ENCODE results near the gene SASH1.

Gene SASH1

GRCh38 chr6:148500402-148500801, 157.8 kb downstream of the SASH1 start:
- CTCF ChIA-PET: no interaction called here
- H3K9me3 ChIP-seq (ENCODE audit: control insufficient read depth, insufficient read depth, low read depth, low read length): no peaks in the 10 kb centered on the region

GRCh38 chr6:148501178-148501590, 158.5 kb downstream of the SASH1 start:
- no peaks in the 10 kb centered on the region for H3K4me1 ChIP-seq (ENCODE audit: control insufficient read depth, insufficient read depth, low read length)
- H3K27ac ChIP-seq (ENCODE audit: extremely low read depth, low read depth, low read length): no peak overlapping the region
- ChIA-PET CTCF (interaction anchor here (0.6 to 1.2 kb wide), 2 partner anchors 37 to 1644 kb away, joined by 3 to 4 read pairs; no protein-coding TSS in a partner anchor), POLR2A (no interaction called here)
- no peaks in the 10 kb centered on the region for H3K9me3 ChIP-seq (ENCODE audit: control insufficient read depth, insufficient read depth, low read depth, low read length)
- H3K36me3 ChIP-seq (ENCODE audit: control insufficient read depth in 2 of 2, insufficient read depth in 1 of 2, low read length in 2 of 2): no peaks in the 10 kb centered on the region
- no peak overlapping the region for H3K4me3 ChIP-seq (ENCODE audit: low read depth, low read length)
- no peak for TF ChIP-seq ZBTB7A (tag by site-specific recombination; IDR thresholded peaks at IDR 0.05; ENCODE audit: low read depth)
- no peak for TF ChIP-seq OVOL3 (tag by site-specific recombination; IDR thresholded peaks at IDR 0.05)
- TF ChIP-seq ZNF423 (tag by site-specific recombination; IDR thresholded peaks at IDR 0.05): no peak
- no peak for TF ChIP-seq ZSCAN16 (tag by site-specific recombination; IDR thresholded peaks at IDR 0.05)
- TF ChIP-seq ZNF624 (tag by site-specific recombination; IDR thresholded peaks at IDR 0.05): no peak
- TF ChIP-seq SP3 (tag by site-specific recombination; IDR thresholded peaks at IDR 0.05): no peak
- TF ChIP-seq PBX3 (CRISPR knock-in tag; IDR thresholded peaks at IDR 0.05): no peak
- TF ChIP-seq SETDB1 (IDR thresholded peaks at IDR 0.05; ENCODE audit: insufficient read length, low read length): no peak
- no peak for TF ChIP-seq KLF7 (tag by site-specific recombination; IDR thresholded peaks at IDR 0.05; ENCODE audit: borderline replicate concordance)
- TF ChIP-seq SP2 (tag by site-specific recombination; IDR thresholded peaks at IDR 0.05): 0 out of 2 replicates have a peak, but pooled peaks have one; percentile 7
- TF ChIP-seq ZNF221 (tag by site-specific recombination; IDR thresholded peaks at IDR 0.05; ENCODE audit: borderline replicate concordance): no peak
- TF ChIP-seq KLF17 (tag by site-specific recombination; IDR thresholded peaks at IDR 0.05): no peak
- 0 out of 2 replicates have a peak, but pooled peaks have one; percentile 17 for TF ChIP-seq ZNF518A (tag by site-specific recombination; conservative IDR thresholded peaks at IDR 0.05; ENCODE audit: low read depth)
- no peak for TF ChIP-seq ZNF341 (tag by site-specific recombination; IDR thresholded peaks at IDR 0.05; ENCODE audit: low read depth)
- TF ChIP-seq ZFP69B (tag by site-specific recombination; IDR thresholded peaks at IDR 0.05): peak; percentile 4; the same call in 1 of the 2 replicates
- TF ChIP-seq ZBTB11 (tag by site-specific recombination; conservative IDR thresholded peaks at IDR 0.05; ENCODE audit: low read depth): no peak
- peak; percentile 42; the same call in 1 of the 2 replicates for TF ChIP-seq ZNF629 (tag by site-specific recombination; IDR thresholded peaks at IDR 0.05)
- TF ChIP-seq ZNF658 (tag by site-specific recombination; IDR thresholded peaks at IDR 0.05): no peak
- TF ChIP-seq ZNF24 (tag by site-specific recombination; IDR thresholded peaks at IDR 0.05): peak; percentile 29; the same call in 1 of the 2 replicates
- TF ChIP-seq ZNF18 (tag by site-specific recombination; IDR thresholded peaks at IDR 0.05): no peak
- TF ChIP-seq GLI2 (tag by site-specific recombination; IDR thresholded peaks at IDR 0.05; ENCODE audit: borderline replicate concordance, low read depth): no peak

More at GRCh38 chr6:148500402-148500801, 157.8 kb downstream of the SASH1 start:
- TF ChIP-seq ZNF837 (tag by site-specific recombination; IDR thresholded peaks at IDR 0.05): no peak
- no peak for TF ChIP-seq ZBTB48 (tag by site-specific recombination; IDR thresholded peaks at IDR 0.05)
- Histone ChIP-seq H3K4me3 (ENCODE audit: low read depth, low read length) (no peak overlapping the region), H3K27ac (ENCODE audit: extremely low read depth, low read depth, low read length) (no peak overlapping the region), H3K36me3 (ENCODE audit: control insufficient read depth in 2 of 2, insufficient read depth in 1 of 2, low read length in 2 of 2) (no peaks in the 10 kb centered on the region), H3K4me1 (ENCODE audit: control insufficient read depth, insufficient read depth, low read length) (no peaks in the 10 kb centered on the region)
- POLR2A ChIA-PET: no interaction called here

Data from HEK293 (cell line).